GM10266 (cell line): ENCODE results near the gene BFSP1.

Source experiments
- DNase-seq: peaks from one replicate; pipeline ENCODE4 v3.0.0; 2012; ENCODE audit errors: extremely low spot score
- TF ChIP-seq, protein P1 (sequence below): IDR thresholded peaks from 2 replicates; pipeline ENCODE4 v1.5.1; 2012; ENCODE audit warnings: mild to moderate bottlenecking, low read depth; ENCODE audit not compliant: control insufficient read depth, insufficient read depth; ENCODE audit errors: missing control alignments

Gene BFSP1

DNA sequence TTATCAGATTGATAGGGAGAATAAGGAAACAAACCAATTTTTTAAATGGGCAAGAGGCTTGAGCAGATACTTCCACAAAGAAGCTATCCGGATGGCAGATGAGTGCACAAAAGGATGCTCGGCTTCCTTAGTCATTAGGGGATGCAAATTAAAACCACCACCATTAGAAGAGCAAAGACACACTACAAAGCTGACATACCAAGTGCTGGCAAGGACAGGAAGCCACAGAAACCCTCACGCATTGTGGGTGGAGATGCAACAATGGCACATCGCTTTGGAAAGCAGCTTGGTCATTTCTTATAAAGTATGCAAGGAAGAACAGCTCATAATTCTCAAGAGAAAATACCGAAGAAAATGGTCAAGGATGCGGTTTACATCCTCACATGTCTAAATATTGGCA is 19.8 kb downstream of the BFSP1 start:
- TF ChIP-seq, protein P1, sequence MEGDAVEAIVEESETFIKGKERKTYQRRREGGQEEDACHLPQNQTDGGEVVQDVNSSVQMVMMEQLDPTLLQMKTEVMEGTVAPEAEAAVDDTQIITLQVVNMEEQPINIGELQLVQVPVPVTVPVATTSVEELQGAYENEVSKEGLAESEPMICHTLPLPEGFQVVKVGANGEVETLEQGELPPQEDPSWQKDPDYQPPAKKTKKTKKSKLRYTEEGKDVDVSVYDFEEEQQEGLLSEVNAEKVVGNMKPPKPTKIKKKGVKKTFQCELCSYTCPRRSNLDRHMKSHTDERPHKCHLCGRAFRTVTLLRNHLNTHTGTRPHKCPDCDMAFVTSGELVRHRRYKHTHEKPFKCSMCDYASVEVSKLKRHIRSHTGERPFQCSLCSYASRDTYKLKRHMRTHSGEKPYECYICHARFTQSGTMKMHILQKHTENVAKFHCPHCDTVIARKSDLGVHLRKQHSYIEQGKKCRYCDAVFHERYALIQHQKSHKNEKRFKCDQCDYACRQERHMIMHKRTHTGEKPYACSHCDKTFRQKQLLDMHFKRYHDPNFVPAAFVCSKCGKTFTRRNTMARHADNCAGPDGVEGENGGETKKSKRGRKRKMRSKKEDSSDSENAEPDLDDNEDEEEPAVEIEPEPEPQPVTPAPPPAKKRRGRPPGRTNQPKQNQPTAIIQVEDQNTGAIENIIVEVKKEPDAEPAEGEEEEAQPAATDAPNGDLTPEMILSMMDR: no peak
- DNase-seq: no peak

- TF ChIP-seq, protein P1: no peak
- no peak for DNase-seq
These were observed 20.6 kb downstream of the BFSP1 start for GRCh38 chr20:17510548-17510947.

DNA sequence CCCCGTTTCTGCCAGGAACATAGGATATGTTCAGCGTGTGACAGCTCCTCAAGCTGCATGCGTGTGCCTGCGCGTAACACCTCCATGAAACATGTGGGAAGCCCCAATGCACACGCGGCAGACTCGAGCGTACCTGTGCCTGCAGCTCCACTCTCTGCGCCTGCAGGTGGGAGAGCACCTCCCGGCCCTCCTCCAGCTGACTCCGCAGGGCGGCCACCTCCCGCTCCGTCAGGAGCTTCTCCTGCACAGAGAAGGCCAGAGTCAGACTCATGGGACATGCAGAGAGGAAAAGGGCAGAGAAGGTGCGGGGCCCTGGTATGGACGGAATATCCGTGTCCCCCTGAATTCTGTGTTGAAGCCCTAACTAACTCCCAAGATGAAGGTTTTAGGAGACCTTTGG is 22.4 kb downstream of the BFSP1 start:
- no peak for DNase-seq
- TF ChIP-seq, protein P1: no peak

DNA sequence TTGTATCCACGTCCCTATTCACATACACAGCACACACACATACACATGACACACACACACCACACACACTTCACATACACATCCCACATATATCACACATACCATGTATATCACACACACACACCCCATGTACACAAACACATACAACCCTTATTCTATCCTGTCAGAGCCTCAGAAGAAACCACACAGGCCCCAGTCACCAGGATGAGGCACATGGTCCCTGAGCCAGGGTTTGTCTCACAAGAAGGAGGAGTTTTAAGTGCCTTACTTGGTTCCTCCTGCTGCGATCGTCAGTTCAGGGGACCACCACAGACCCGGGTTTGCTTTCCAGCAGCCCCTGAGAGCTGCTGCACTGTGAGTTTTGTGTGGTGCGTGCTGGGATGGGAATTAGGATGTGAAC is 23.6 kb downstream of the BFSP1 start:
- TF ChIP-seq, protein P1: no peak

DNA sequence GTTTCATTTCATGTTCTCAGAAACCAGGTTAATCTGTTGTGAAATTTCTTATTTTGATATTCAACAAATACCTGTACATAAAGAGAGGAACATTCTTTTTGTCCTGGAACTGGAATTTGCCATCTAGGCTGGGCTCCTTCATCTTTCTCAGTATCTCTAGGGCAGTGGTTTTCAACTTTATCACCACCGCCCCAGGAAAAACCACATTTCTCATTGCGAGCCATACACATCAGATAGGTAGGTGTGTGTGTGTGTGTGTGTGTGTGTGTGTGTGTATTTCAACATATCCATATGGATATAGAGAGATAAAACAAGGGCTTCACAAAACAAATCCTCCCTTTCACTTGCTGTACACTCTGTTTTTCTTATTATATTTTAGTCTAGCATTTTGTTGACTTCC is 24.1 kb downstream of the BFSP1 start:
- no peak for DNase-seq
- TF ChIP-seq, protein P1: no peak

More for the DNA sequence above, 23.6 kb downstream of the BFSP1 start:
- no peak for DNase-seq

DNA sequence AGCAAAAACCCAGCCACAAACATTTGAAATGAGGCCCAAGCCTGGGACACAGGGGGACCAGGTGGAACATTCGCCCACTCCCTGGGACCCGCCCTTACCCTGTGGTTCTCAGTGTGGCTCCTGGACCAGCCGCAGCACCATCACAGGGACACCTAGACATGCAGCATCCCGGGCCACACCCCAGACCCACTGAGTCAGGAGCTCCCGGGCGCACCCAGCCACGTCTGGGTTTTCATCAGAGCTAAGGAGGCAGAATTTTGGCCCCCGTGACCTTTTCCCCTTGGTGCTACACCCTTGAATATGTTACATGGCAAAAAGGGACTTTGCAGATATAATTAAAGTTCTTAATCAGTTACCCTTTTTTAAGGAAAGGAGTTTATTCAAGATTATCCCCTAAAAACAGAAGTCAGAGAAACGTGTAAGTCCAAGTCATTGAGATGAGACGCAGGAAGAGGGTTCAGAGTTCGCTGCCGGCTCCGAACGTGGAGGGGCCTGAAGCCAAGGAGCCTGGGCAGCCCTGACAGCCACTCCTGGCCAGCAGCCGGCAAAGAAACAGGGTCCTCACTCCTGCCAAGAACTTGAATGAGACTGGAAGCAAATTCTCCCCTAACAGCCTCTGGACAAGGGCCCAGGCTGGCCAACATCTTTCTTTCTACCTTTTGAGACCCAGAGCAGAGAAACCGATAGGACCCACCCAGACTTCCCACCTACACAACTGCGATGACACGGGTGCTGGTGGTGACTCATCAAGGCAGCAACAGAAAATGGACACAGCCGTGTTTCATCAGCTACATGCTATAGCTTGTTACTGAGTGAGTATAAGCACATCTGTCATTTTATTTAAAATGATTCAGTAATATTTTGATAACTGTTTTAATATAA is 25.3 kb downstream of the BFSP1 start:
- no peak for DNase-seq
- TF ChIP-seq, protein P1: no peak

DNA sequence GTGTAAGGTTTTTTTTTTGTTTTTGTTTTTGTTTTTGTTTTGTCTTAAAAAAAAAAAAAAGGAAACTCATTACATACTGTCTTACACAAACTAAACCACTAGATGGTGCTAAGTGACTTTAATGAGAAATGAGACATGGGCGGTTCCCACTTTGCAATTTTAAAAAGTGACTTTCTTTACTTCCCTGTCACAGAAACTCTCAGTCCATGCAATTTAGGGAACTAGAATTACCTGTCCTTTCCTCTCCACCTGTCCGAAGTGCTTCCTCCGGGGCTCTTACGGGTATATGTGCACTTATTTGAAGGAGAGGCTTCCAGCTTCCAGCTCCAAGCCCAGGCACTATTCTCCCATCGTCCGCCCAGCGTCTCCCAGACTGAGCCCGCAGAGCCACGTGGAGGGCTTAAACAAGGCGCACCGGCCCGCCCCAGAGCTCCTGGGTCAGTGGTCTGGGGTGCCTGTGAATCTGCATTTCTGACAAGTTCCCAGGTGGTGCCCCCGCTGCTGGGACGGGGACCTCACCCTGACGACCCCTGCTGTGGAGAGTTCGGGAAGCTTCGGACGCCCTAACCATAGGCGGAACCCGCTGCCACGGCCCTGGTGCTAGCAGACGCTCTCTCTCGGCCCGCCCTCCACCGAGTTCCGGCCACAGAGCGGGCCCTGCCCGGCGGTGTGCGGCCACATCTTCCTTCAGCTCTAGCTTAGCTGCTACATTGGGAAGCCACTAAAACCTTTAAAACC is 26.1 kb downstream of the BFSP1 start:
- TF ChIP-seq, protein P1: peak; percentile 37
- DNase-seq: peak; percentile 58
